ENCODE data around the gene LRRC8E.
"Not testable (repeated sequence)": the region's sequence is repeated elsewhere in the genome, so short reads cannot be mapped to it uniquely, and the experiment has no call there.

LRRC8E gene

GRCh38 chr19:7879111-7879807, 9.1 kb upstream of the LRRC8E start:
- H3K27me3 Mint-ChIP-seq (ENCODE audit: low read depth), result peaks cover 23% of the 10 kb centered on the region

GRCh38 chr19:7879836-7880235, 8.5 kb upstream of the LRRC8E start:
- Mint-ChIP-seq H3K4me3 (no peak overlapping the region), H3K4me1 (ENCODE audit: low read depth) (no peaks in the 10 kb centered on the region)

More at GRCh38 chr19:7879111-7879807, 9.1 kb upstream of the LRRC8E start:
- Mint-ChIP-seq H3K27ac (no peak overlapping the region), H3K4me3 (no peak overlapping the region), H3K4me1 (ENCODE audit: low read depth) (no peaks in the 10 kb centered on the region), H3K36me3 (ENCODE audit: low read depth) (no peaks in the 10 kb centered on the region), H3K9me3 (no peaks in the 10 kb centered on the region)
- no peak for DNase-seq (ENCODE audit: low spot score)

GRCh38 chr19:7881910-7882309, 6.4 kb upstream of the LRRC8E start:
- H3K27me3 Mint-ChIP-seq (ENCODE audit: low read depth), result peaks cover 3% of the 10 kb centered on the region
- no peaks in the 10 kb centered on the region for H3K36me3 Mint-ChIP-seq (ENCODE audit: low read depth)

More at GRCh38 chr19:7879836-7880235, 8.5 kb upstream of the LRRC8E start:
- H3K36me3 Mint-ChIP-seq (ENCODE audit: low read depth), result no peaks in the 10 kb centered on the region
- no peaks in the 10 kb centered on the region for H3K9me3 Mint-ChIP-seq
- DNase-seq (ENCODE audit: low spot score), result no peak
- peaks cover 18% of the 10 kb centered on the region for H3K27me3 Mint-ChIP-seq (ENCODE audit: low read depth)
- no peak overlapping the region for H3K27ac Mint-ChIP-seq

GRCh38 chr19:7883105-7883504, 5.2 kb upstream of the LRRC8E start:
- no peaks in the 10 kb centered on the region for H3K9me3 Mint-ChIP-seq
- no peak overlapping the region for H3K4me3 Mint-ChIP-seq
- no peaks in the 10 kb centered on the region for H3K36me3 Mint-ChIP-seq (ENCODE audit: low read depth)
- no peak for DNase-seq (ENCODE audit: low spot score)
- H3K27ac Mint-ChIP-seq, result no peak overlapping the region
- no peaks in the 10 kb centered on the region for H3K4me1 Mint-ChIP-seq (ENCODE audit: low read depth)
- peaks cover 5% of the 10 kb centered on the region for H3K27me3 Mint-ChIP-seq (ENCODE audit: low read depth)

More at GRCh38 chr19:7881910-7882309, 6.4 kb upstream of the LRRC8E start:
- H3K9me3 Mint-ChIP-seq, result no peaks in the 10 kb centered on the region
- H3K4me1 Mint-ChIP-seq (ENCODE audit: low read depth), result no peaks in the 10 kb centered on the region
- DNase-seq (ENCODE audit: low spot score), result no peak
- H3K4me3 Mint-ChIP-seq, result no peak overlapping the region
- H3K27ac Mint-ChIP-seq, result no peak overlapping the region

GRCh38 chr19:7883796-7884570, 4.3 kb upstream of the LRRC8E start:
- Mint-ChIP-seq H3K4me3 (no peak overlapping the region), H3K4me1 (ENCODE audit: low read depth) (no peaks in the 10 kb centered on the region), H3K27ac (no peak overlapping the region), H3K27me3 (ENCODE audit: low read depth) (peaks cover 9% of the 10 kb centered on the region), H3K36me3 (ENCODE audit: low read depth) (no peaks in the 10 kb centered on the region), H3K9me3 (no peaks in the 10 kb centered on the region)
- DNase-seq (ENCODE audit: low spot score), result no peak

GRCh38 chr19:7885818-7886217, 2.5 kb upstream of the LRRC8E start:
- Mint-ChIP-seq H3K27me3 (ENCODE audit: low read depth) (peaks cover 9% of the 10 kb centered on the region), H3K9me3 (no peaks in the 10 kb centered on the region), H3K4me3 (no peak overlapping the region), H3K36me3 (ENCODE audit: low read depth) (no peaks in the 10 kb centered on the region), H3K4me1 (ENCODE audit: low read depth) (no peaks in the 10 kb centered on the region), H3K27ac (no peak overlapping the region)
- no peak for DNase-seq (ENCODE audit: low spot score)

GRCh38 chr19:7887408-7888144, 734 bp upstream of the LRRC8E start:
- H3K36me3 Mint-ChIP-seq (ENCODE audit: low read depth), result no peaks in the 10 kb centered on the region
- H3K27ac Mint-ChIP-seq, result no peak overlapping the region
- no peak overlapping the region for H3K4me3 Mint-ChIP-seq
- no peaks in the 10 kb centered on the region for H3K9me3 Mint-ChIP-seq
- peaks cover 9% of the 10 kb centered on the region for H3K27me3 Mint-ChIP-seq (ENCODE audit: low read depth)
- DNase-seq (ENCODE audit: low spot score), result no peak
- H3K4me1 Mint-ChIP-seq (ENCODE audit: low read depth), result no peaks in the 10 kb centered on the region

GRCh38 chr19:7888826-7889217, 512 bp downstream of the LRRC8E start:
- H3K4me1 Mint-ChIP-seq (ENCODE audit: low read depth), result no peaks in the 10 kb centered on the region
- H3K9me3 Mint-ChIP-seq, result no peaks in the 10 kb centered on the region
- H3K36me3 Mint-ChIP-seq (ENCODE audit: low read depth), result no peaks in the 10 kb centered on the region
- H3K27ac Mint-ChIP-seq, result no peak overlapping the region
- H3K4me3 Mint-ChIP-seq, result no peak overlapping the region
- H3K27me3 Mint-ChIP-seq (ENCODE audit: low read depth), result peaks cover 9% of the 10 kb centered on the region
- DNase-seq (ENCODE audit: low spot score), result no peak

- not testable (repeated sequence) for H3K9me3 Mint-ChIP-seq; DNase-seq (ENCODE audit: low spot score); H3K27ac Mint-ChIP-seq; H3K27me3 Mint-ChIP-seq (ENCODE audit: low read depth); H3K4me1 Mint-ChIP-seq (ENCODE audit: low read depth); H3K36me3 Mint-ChIP-seq (ENCODE audit: low read depth); H3K4me3 Mint-ChIP-seq
Observed at GRCh38 chr19:7893362-7894101, 5.2 kb downstream of the LRRC8E start.

GRCh38 chr19:7894612-7895309, 6.5 kb downstream of the LRRC8E start:
- Mint-ChIP-seq H3K27me3 (ENCODE audit: low read depth) (no peaks in the 10 kb centered on the region), H3K36me3 (ENCODE audit: low read depth) (no peaks in the 10 kb centered on the region), H3K9me3 (no peaks in the 10 kb centered on the region), H3K4me1 (ENCODE audit: low read depth) (no peaks in the 10 kb centered on the region), H3K27ac (no peak overlapping the region), H3K4me3 (no peak overlapping the region)
- no peak for DNase-seq (ENCODE audit: low spot score)

- Mint-ChIP-seq H3K4me1 (ENCODE audit: low read depth) (no peaks in the 10 kb centered on the region), H3K27ac (no peak overlapping the region), H3K27me3 (ENCODE audit: low read depth) (no peaks in the 10 kb centered on the region), H3K36me3 (ENCODE audit: low read depth) (no peaks in the 10 kb centered on the region), H3K4me3 (no peak overlapping the region), H3K9me3 (no peaks in the 10 kb centered on the region)
- no peak for DNase-seq (ENCODE audit: low spot score)
Observed at GRCh38 chr19:7895565-7895964, 7.3 kb downstream of the LRRC8E start.

- Mint-ChIP-seq H3K4me3 (no peak overlapping the region), H3K9me3 (no peaks in the 10 kb centered on the region), H3K27ac (no peak overlapping the region), H3K4me1 (ENCODE audit: low read depth) (peaks cover 1% of the 10 kb centered on the region), H3K27me3 (ENCODE audit: low read depth) (no peaks in the 10 kb centered on the region), H3K36me3 (ENCODE audit: low read depth) (no peaks in the 10 kb centered on the region)
- no peak for DNase-seq (ENCODE audit: low spot score)
Observed at GRCh38 chr19:7897292-7897691, 9.0 kb downstream of the LRRC8E start.

- Mint-ChIP-seq H3K27me3 (ENCODE audit: low read depth) (peaks cover 3% of the 10 kb centered on the region), H3K27ac (no peak overlapping the region), H3K4me1 (ENCODE audit: low read depth) (peaks cover 10% of the 10 kb centered on the region), H3K4me3 (no peak overlapping the region), H3K36me3 (ENCODE audit: low read depth) (no peaks in the 10 kb centered on the region), H3K9me3 (no peaks in the 10 kb centered on the region)
- no peak for DNase-seq (ENCODE audit: low spot score)
Observed at GRCh38 chr19:7898967-7899366, 10.7 kb downstream of the LRRC8E start.

Data from T-helper 2 cell treated with Interferon-gamma antibody and Interleukin-4, amounts not matched to agents 5 μg/mL and 100 μg/mL, for 36 hours (primary cell).